ENCODE results near the gene TECTB. TPM values are rescaled to one million over a fixed set of nuclear protein-coding genes. Genes with fewer than 3 reads are reported as not detected.

TECTB gene
- polyA plus RNA-seq (2011; rRNA removed) (0.02 and 0.04 TPM in 2 replicates), polyA minus RNA-seq (2011; rRNA and poly(A)+ RNA removed) (not detected in 2 replicates)

GRCh38 chr10:112283100-112283499 is at the start of gene TECTB:
Gene TECTB, plus strand, starts transcription at chr10:112283400. Its CDS starts 335 bp downstream, at chr10:112283735.
- H3K27me3 ChIP-seq (ENCODE audit: control insufficient read depth, insufficient read depth, low read length): no peaks in the 10 kb centered on the region
- H3K4me3 ChIP-seq (ENCODE audit: low read depth, low read length): no peak within 1 kb of the TSS
- POLR2A ChIA-PET: no interaction called here
- TF ChIP-seq CTCF (IDR thresholded peaks at IDR 0.05; ENCODE audit: insufficient read depth, low read depth, low read length): no peak
- CTCF ChIA-PET: interaction anchor here (0.7 kb wide), 1 partner anchor 42 kb away, joined by 3 read pairs; no protein-coding TSS in a partner anchor
- no peaks in the 10 kb centered on the region for H3K36me3 ChIP-seq (ENCODE audit: control insufficient read depth, insufficient read depth, low read length)
- no peak for DNase-seq (ENCODE audit: low read depth)

- no peak for DNase-seq (ENCODE audit: low read depth)
- POLR2A ChIA-PET: no interaction called here
- CTCF ChIA-PET: interaction anchor here (1.5 kb wide), 2 partner anchors 31 to 72 kb away, joined by 3 to 4 read pairs; no protein-coding TSS in a partner anchor
- Histone ChIP-seq H3K27me3 (ENCODE audit: control insufficient read depth, insufficient read depth, low read length) (no peaks in the 10 kb centered on the region), H3K4me3 (ENCODE audit: low read depth, low read length) (no peak overlapping the region), H3K36me3 (ENCODE audit: control insufficient read depth, insufficient read depth, low read length) (no peaks in the 10 kb centered on the region)
- TF ChIP-seq CTCF (IDR thresholded peaks at IDR 0.05; ENCODE audit: insufficient read depth, low read depth, low read length): no peak
These were observed 48.1 kb upstream of the TECTB start for GRCh38 chr10:112235141-112235540.

- TF ChIP-seq CTCF (IDR thresholded peaks at IDR 0.05; ENCODE audit: insufficient read depth, low read depth, low read length): no peak
- Histone ChIP-seq H3K36me3 (ENCODE audit: control insufficient read depth, insufficient read depth, low read length) (no peaks in the 10 kb centered on the region), H3K27me3 (ENCODE audit: control insufficient read depth, insufficient read depth, low read length) (no peaks in the 10 kb centered on the region), H3K4me3 (ENCODE audit: low read depth, low read length) (no peak overlapping the region)
- POLR2A ChIA-PET: no interaction called here
- no peak for DNase-seq (ENCODE audit: low read depth)
- CTCF ChIA-PET: interaction anchor here (1.5 to 1.9 kb wide), 2 partner anchors 30 to 72 kb away, joined by 3 to 4 read pairs; no protein-coding TSS in a partner anchor
These were observed 47.3 kb upstream of the TECTB start for GRCh38 chr10:112235920-112236319.

GRCh38 chr10:112236486-112236885 is 46.7 kb upstream of the TECTB start:
- TF ChIP-seq CTCF (IDR thresholded peaks at IDR 0.05; ENCODE audit: insufficient read depth, low read depth, low read length): no peak
- DNase-seq (ENCODE audit: low read depth): no peak
- POLR2A ChIA-PET: no interaction called here
- H3K4me3 ChIP-seq (ENCODE audit: low read depth, low read length): no peak overlapping the region
- H3K27me3 ChIP-seq (ENCODE audit: control insufficient read depth, insufficient read depth, low read length): no peaks in the 10 kb centered on the region
- H3K36me3 ChIP-seq (ENCODE audit: control insufficient read depth, insufficient read depth, low read length): no peaks in the 10 kb centered on the region
- CTCF ChIA-PET: interaction anchor here (1.5 to 1.9 kb wide), 2 partner anchors 29 to 71 kb away, joined by 3 to 4 read pairs; no protein-coding TSS in a partner anchor

GRCh38 chr10:112239347-112239746 is 43.9 kb upstream of the TECTB start:
- Histone ChIP-seq H3K36me3 (ENCODE audit: control insufficient read depth, insufficient read depth, low read length) (no peaks in the 10 kb centered on the region), H3K27me3 (ENCODE audit: control insufficient read depth, insufficient read depth, low read length) (no peaks in the 10 kb centered on the region), H3K4me3 (ENCODE audit: low read depth, low read length) (no peak overlapping the region)
- ChIA-PET CTCF (interaction anchor here (0.6 kb wide), 1 partner anchor 886 kb away, joined by 3 read pairs; no protein-coding TSS in a partner anchor), POLR2A (interaction anchor here (0.6 kb wide), 1 partner anchor 82 kb away, joined by 5 read pairs; no protein-coding TSS in a partner anchor)
- no peak for TF ChIP-seq CTCF (IDR thresholded peaks at IDR 0.05; ENCODE audit: insufficient read depth, low read depth, low read length)
- DNase-seq (ENCODE audit: low read depth): no peak
